Stimulated activated CD4-positive, alpha-beta T cell treated with anti-CD3 and anti-CD28 coated beads, Interleukin-2, amount 100 ng/mL, for 48 hours (primary cell): ENCODE results near the gene ABL1.

Source experiments
- DNase-seq, 2 donors: peaks; one replicate each; pipeline ENCODE4 v3.0.0-alpha.2; 2020

ABL1 gene

GRCh38 chr9:130872912-130873503 lies 38.0 kb downstream of the ABL1 start:
- no peak for DNase-seq

- no peak for DNase-seq
Observed at GRCh38 chr9:130873966-130874365, 38.9 kb downstream of the ABL1 start.

- no peak for DNase-seq
Observed at GRCh38 chr9:130874783-130875182, 39.7 kb downstream of the ABL1 start.

GRCh38 chr9:130877300-130877699 lies 42.2 kb downstream of the ABL1 start:
- DNase-seq: no peak

GRCh38 chr9:130878295-130878694 lies 43.2 kb downstream of the ABL1 start:
- DNase-seq: no peak

- DNase-seq: no peak
Observed at GRCh38 chr9:130879863-130880411, 44.9 kb downstream of the ABL1 start.

GRCh38 chr9:130880599-130881220 lies 45.7 kb downstream of the ABL1 start:
- no peak for DNase-seq

GRCh38 chr9:130881516-130881915 lies 46.5 kb downstream of the ABL1 start:
- DNase-seq: no peak

- no peak for DNase-seq
Observed at GRCh38 chr9:130882696-130883225, 47.7 kb downstream of the ABL1 start.

- DNase-seq: no peak
Observed at GRCh38 chr9:130883479-130883878, 48.4 kb downstream of the ABL1 start.

- DNase-seq: no peak
Observed at GRCh38 chr9:130884111-130884531, 49.1 kb downstream of the ABL1 start.

- DNase-seq: no peak
Observed at GRCh38 chr9:130884542-130885483, 49.8 kb downstream of the ABL1 start.

GRCh38 chr9:130885484-130886375 lies 50.7 kb downstream of the ABL1 start:
- DNase-seq: no peak

- DNase-seq: no peak
Observed at GRCh38 chr9:130886981-130887380, 51.9 kb downstream of the ABL1 start.

GRCh38 chr9:130887494-130888144 lies 52.6 kb downstream of the ABL1 start:
- no peak for DNase-seq

GRCh38 chr9:130888146-130888885 lies 53.3 kb downstream of the ABL1 start:
- no peak for DNase-seq

- no peak for DNase-seq
Observed at GRCh38 chr9:130890124-130890523, 55.1 kb downstream of the ABL1 start.

- DNase-seq: no peak
Observed at GRCh38 chr9:130890870-130891687, 56.0 kb downstream of the ABL1 start.

GRCh38 chr9:130891688-130892476 lies 56.8 kb downstream of the ABL1 start:
- no peak for DNase-seq
